OCI-LY1 (cell line): ENCODE measurements around the gene PLIN4.

Source experiments
- H2AFZ ChIP-seq: fragments of 200-600 bp; sonication (generic), shearing (Covaris generic); 2 replicates; pipeline ENCODE4 v1.6.0; 2014; ENCODE audit warnings: antibody characterized with exemption, mild to moderate bottlenecking, low read length
- H3F3A ChIP-seq: fragments of 200-600 bp; sonication (generic), shearing (Covaris generic); 2 replicates; pipeline ENCODE4 v1.6.0; 2014; ENCODE audit warnings: mild to moderate bottlenecking, antibody characterized with exemption, low read length, moderate library complexity; ENCODE audit not compliant: insufficient read depth
- H3K27ac ChIP-seq: fragments of 200-600 bp; sonication (generic); 2 replicates; pipeline ENCODE4 v1.5.1; 2014; ENCODE audit warnings: low read length, mixed run types, mild to moderate bottlenecking, low read depth; ENCODE audit not compliant: poor library complexity, severe bottlenecking
- H3K27me3 ChIP-seq: fragments of 200-600 bp; sonication (generic); 2 replicates; pipeline ENCODE4 v1.6.0; 2014; ENCODE audit warnings: antibody characterized with exemption, mild to moderate bottlenecking, low read length, moderate library complexity; ENCODE audit not compliant: insufficient read depth
- H3K36me3 ChIP-seq: fragments of 200-600 bp; sonication (generic); 2 replicates; pipeline ENCODE4 v1.6.1; 2014; ENCODE audit warnings: mild to moderate bottlenecking, antibody characterized with exemption, low read length, moderate library complexity, mixed read lengths; ENCODE audit not compliant: insufficient read depth
- H3K4me1 ChIP-seq: fragments of 200-600 bp; sonication (generic); 2 replicates; pipeline ENCODE4 v1.5.1; 2014; ENCODE audit warnings: mild to moderate bottlenecking, low read length, moderate library complexity; ENCODE audit not compliant: insufficient read depth, severe bottlenecking
- H3K4me2 ChIP-seq: fragments of 200-600 bp; sonication (generic), shearing (Covaris generic); 2 replicates; pipeline ENCODE4 v1.6.1; 2014; ENCODE audit warnings: low read length
- H3K4me3 ChIP-seq: fragments of 200-600 bp; sonication (generic); 2 replicates; pipeline ENCODE4 v1.5.1; 2014; ENCODE audit warnings: low read length, low read depth, mild to moderate bottlenecking, mixed read lengths; ENCODE audit not compliant: poor library complexity, severe bottlenecking
- H3K79me2 ChIP-seq: fragments of 200-600 bp; shearing (Covaris generic); 2 replicates; pipeline ENCODE4 v1.6.1; 2016; ENCODE audit warnings: mixed run types, low read length, mixed read lengths; ENCODE audit not compliant: insufficient read depth
- H3K9ac ChIP-seq: fragments of 200-600 bp; sonication (generic), shearing (Covaris generic); 2 replicates; pipeline ENCODE4 v1.6.1; 2014; ENCODE audit warnings: mild to moderate bottlenecking, low read length, mixed read lengths
- H3K9me2 ChIP-seq: fragments of 200-600 bp; sonication (generic), shearing (Covaris generic); 2 replicates; pipeline ENCODE4 v1.6.1; 2014; ENCODE audit warnings: low read depth, mild to moderate bottlenecking, low read length, mixed read lengths
- H3K9me3 ChIP-seq: fragments of 200-600 bp; shearing (Covaris generic); 2 replicates; pipeline ENCODE4 v1.6.1; 2014; ENCODE audit warnings: low read length, mixed read lengths
- H4K20me1 ChIP-seq: fragments of 200-600 bp; sonication (generic), shearing (Covaris generic); 2 replicates; pipeline ENCODE4 v1.6.0; 2016; ENCODE audit warnings: mild to moderate bottlenecking, low read length; ENCODE audit not compliant: insufficient read depth
- EZH2 ChIP-seq: fragments of 200-600 bp; sonication (generic), shearing (Covaris generic); IDR thresholded peaks from 2 replicates; pipeline ENCODE4 v1.8.0; 2017; ENCODE audit warnings: borderline replicate concordance, mixed run types, mild to moderate bottlenecking, antibody characterized with exemption, low read length, moderate library complexity, mixed read lengths
- TF ChIP-seq, protein P1 (sequence below): fragments of 200-600 bp; sonication (generic), shearing (Covaris generic); IDR thresholded peaks from 2 replicates; pipeline ENCODE4 v1.5.1; 2017; ENCODE audit warnings: mild to moderate bottlenecking, antibody characterized with exemption, low read length, moderate library complexity, mixed read lengths

Gene PLIN4

DNA sequence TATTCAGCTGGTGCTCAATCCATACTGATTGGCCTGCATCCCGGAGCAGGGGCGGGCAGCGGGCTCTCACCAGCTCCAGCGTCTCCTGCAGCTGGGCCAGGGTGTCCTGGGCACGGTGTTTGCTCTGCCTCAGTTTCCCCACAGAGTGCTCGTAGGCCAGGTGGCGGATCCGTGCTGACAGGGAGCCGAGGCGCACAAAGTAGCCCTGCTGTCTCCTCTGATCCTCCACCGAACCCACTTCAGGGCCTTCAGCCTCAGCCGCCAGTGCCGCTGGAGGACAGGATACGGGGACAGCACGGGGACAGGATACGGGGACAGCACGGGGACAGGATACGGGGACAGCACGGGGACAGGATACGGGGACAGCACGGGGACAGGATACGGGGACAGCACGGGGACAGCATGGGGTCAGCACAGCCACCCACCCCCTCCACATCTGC lies 7.3 kb upstream of the PLIN4 start:
- Histone ChIP-seq H3K4me2 (no peak overlapping the region), H2AFZ (no peak overlapping the region), H3K27ac (no peak overlapping the region), H3K9ac (no peak overlapping the region), H3F3A (no peaks in the 10 kb centered on the region), H4K20me1 (no peaks in the 10 kb centered on the region), H3K4me3 (no peak overlapping the region), H3K79me2 (no peaks in the 10 kb centered on the region), H3K4me1 (no peaks in the 10 kb centered on the region), H3K36me3 (no peaks in the 10 kb centered on the region), H3K9me2 (no peaks in the 10 kb centered on the region), H3K27me3 (no peaks in the 10 kb centered on the region; the same call in 1 of the 2 replicates), H3K9me3 (no peaks in the 10 kb centered on the region)
- TF ChIP-seq, protein P1, sequence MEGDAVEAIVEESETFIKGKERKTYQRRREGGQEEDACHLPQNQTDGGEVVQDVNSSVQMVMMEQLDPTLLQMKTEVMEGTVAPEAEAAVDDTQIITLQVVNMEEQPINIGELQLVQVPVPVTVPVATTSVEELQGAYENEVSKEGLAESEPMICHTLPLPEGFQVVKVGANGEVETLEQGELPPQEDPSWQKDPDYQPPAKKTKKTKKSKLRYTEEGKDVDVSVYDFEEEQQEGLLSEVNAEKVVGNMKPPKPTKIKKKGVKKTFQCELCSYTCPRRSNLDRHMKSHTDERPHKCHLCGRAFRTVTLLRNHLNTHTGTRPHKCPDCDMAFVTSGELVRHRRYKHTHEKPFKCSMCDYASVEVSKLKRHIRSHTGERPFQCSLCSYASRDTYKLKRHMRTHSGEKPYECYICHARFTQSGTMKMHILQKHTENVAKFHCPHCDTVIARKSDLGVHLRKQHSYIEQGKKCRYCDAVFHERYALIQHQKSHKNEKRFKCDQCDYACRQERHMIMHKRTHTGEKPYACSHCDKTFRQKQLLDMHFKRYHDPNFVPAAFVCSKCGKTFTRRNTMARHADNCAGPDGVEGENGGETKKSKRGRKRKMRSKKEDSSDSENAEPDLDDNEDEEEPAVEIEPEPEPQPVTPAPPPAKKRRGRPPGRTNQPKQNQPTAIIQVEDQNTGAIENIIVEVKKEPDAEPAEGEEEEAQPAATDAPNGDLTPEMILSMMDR = no peak
- no peak for TF ChIP-seq EZH2

GRCh38 chr19:4524808-4525562 lies 6.7 kb upstream of the PLIN4 start:
- Histone ChIP-seq H4K20me1 (no peaks in the 10 kb centered on the region), H3K9me3 (no peaks in the 10 kb centered on the region), H2AFZ (no peak overlapping the region), H3K27ac (no peak overlapping the region), H3F3A (no peaks in the 10 kb centered on the region), H3K9ac (no peak overlapping the region), H3K79me2 (no peaks in the 10 kb centered on the region), H3K36me3 (no peaks in the 10 kb centered on the region), H3K4me3 (no peak overlapping the region), H3K9me2 (no peaks in the 10 kb centered on the region), H3K27me3 (no peaks in the 10 kb centered on the region), H3K4me1 (no peaks in the 10 kb centered on the region), H3K4me2 (no peak overlapping the region)
- TF ChIP-seq, protein P1 = peak; percentile 56
- TF ChIP-seq EZH2 = no peak

DNA sequence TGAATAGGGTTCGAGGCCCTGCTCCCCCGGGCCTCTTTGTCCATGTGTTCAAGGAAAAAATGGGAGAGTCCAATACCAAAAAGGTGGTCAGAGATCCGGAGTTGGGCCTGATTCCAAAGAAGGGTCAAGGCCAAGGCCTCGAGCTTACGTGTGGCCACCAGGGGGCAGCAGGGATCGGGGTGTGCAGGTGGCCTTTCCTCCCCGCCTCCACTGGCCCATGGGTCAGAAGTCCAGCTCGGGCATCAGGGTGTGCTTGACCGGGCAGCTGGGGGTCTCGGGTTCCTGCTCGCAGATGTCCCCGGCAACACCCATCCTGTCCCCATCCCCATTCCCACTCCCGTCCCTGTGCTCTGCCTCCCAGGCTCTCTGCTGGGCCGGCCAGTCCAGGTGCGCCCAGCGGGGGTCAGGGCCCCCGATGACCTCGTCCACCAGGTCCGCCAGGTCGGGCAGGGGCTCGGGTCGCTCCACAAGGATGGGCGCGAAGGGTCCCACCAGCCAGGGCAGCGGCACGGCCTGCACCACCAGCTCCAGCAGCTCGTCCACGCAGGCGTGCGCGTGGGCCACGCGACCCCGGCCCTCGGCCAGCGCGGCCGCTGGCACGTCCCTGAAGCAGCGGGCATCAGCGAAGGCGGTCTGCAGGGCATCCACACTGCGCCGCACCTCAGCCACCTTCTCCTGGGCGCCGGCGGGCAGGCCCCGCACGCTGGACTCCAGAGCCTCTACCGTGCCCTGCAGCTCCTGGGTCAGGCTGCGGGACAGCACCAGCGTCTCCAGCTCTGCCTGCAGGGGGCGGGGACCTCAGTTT lies 5.2 kb upstream of the PLIN4 start:
- Histone ChIP-seq H3K4me1 (no peaks in the 10 kb centered on the region), H3K79me2 (no peaks in the 10 kb centered on the region), H3K9me2 (no peaks in the 10 kb centered on the region), H3K9ac (no peak overlapping the region), H3F3A (no peaks in the 10 kb centered on the region), H4K20me1 (no peaks in the 10 kb centered on the region), H3K9me3 (no peaks in the 10 kb centered on the region), H3K36me3 (no peaks in the 10 kb centered on the region), H2AFZ (no peak overlapping the region), H3K27ac (no peak overlapping the region), H3K4me3 (no peak overlapping the region), H3K27me3 (no peaks in the 10 kb centered on the region), H3K4me2 (no peak overlapping the region)
- no peak for TF ChIP-seq EZH2
- TF ChIP-seq, protein P1 = peak; percentile 58
